K562 (cell line): ENCODE data around the gene ANKS1B. TPM values are rescaled to one million over a fixed set of nuclear protein-coding genes. Genes with fewer than 3 reads are reported as not detected.

ENCODE experiments used
- CHD7 ChIP-seq: fragments of 200-600 bp; sonication (generic); IDR thresholded peaks from one replicate; pipeline ENCODE4 v1.6.1; 2012; ENCODE audit warnings: mild to moderate bottlenecking, low read depth, low read length, inconsistent platforms
- MAFK ChIP-seq: IDR thresholded peaks from 2 replicates; pipeline ENCODE4 v1.6.1; 2011; ENCODE audit warnings: low read length, improper control_type of control experiment
- NFE2 ChIP-seq: IDR thresholded peaks from 2 replicates; pipeline ENCODE4 v1.6.1; 2014; ENCODE audit warnings: antibody characterized with exemption, low read depth
- ZBTB9 ChIP-seq: fragments of 450-650 bp; formaldehyde crosslinking; IDR thresholded peaks from 2 replicates; pipeline ENCODE4 v1.4.0; 2020; ENCODE audit warnings: mild to moderate bottlenecking, moderate library complexity
- ZNF316 ChIP-seq: fragments of 450-650 bp; IDR thresholded peaks from 2 replicates; pipeline ENCODE4 v1.6.1; 2016
- polyA plus RNA-seq, 8 experiments: library from polyadenylated mRNA; depleted of rRNA in 4 of 8; stranded (reverse) in 5 of 8; unstranded in 3 of 8; fragments of >200 nt; fragmentation: Nextera tagmentation in 2 of 8; fragmentation: Illumina TruSeq in 1 of 8; extraction: Ambion mirVana in 2 of 8; extraction: Trizol in 1 of 8; gene quantifications; 2 replicates each; pipeline versions ENCODE4 v1.2.1 to v1.2.3, GENCODE V29; 2011 to 2014; ENCODE audit warnings: inconsistent platforms in 1 of 8, missing spikeins in 1 of 8
- total RNA-seq, 7 experiments: library from RNA; depleted of rRNA in 6 of 7; stranded (reverse); fragments of >200 nt in 6 of 7; fragmentation: Illumina TruSeq in 2 of 7; extraction: Trizol in 2 of 7; gene quantifications; 2 replicates each; pipeline versions ENCODE4 v1.2.1 to v1.2.3, GENCODE V29; 2011 to 2021; ENCODE audit warnings: low replicate concordance in 1 of 7

ANKS1B gene
- total and polyA plus RNA-seq, 9 of the 15 experiments (the other 6 are each of a cell fraction or from before 2014, with no cell fraction given): 0.04 to 0.47 (median 0.28) TPM; not detected in 4

- TF ChIP-seq NFE2: peak; percentile 68
- peak; percentile 95 for TF ChIP-seq ZNF316
- peak; percentile 55; the same call in 1 of the 2 replicates for TF ChIP-seq MAFK
- no peak for TF ChIP-seq CHD7
- TF ChIP-seq ZBTB9: no peak
These were observed 1264.9 kb downstream of the ANKS1B start (continued) for GRCh38 chr12:98719515-98720504.
